Measurements from ENCODE around the gene MGLL.

The MGLL gene

GRCh38 chr3:127739347-127740135 lies 82.8 kb downstream of the MGLL start:
- TF ChIP-seq EZH2 (optimal IDR thresholded peaks at IDR 0.05; ENCODE audit: low read depth, low read length) (no peak), CTCF (IDR thresholded peaks at IDR 0.05; ENCODE audit: low read length) (no peak)
- H3K4me3 ChIP-seq (ENCODE audit: low read length) = no peak overlapping the region
- H3F3A ChIP-seq (ENCODE audit: insufficient read depth, low read length) = peaks cover 14% of the 10 kb centered on the region
- H3K4me2 ChIP-seq (ENCODE audit: low read depth, low read length) = no peak overlapping the region
- no peaks in the 10 kb centered on the region for H4K20me1 ChIP-seq (ENCODE audit: insufficient read depth, low read length)
- no peak for DNase-seq
- H3K36me3 ChIP-seq (replicated peaks; ENCODE audit: insufficient read depth, low read length) = no peaks in the 10 kb centered on the region
- H3K9ac ChIP-seq (ENCODE audit: low read length) = no peak overlapping the region
- H3K9me2 ChIP-seq (replicated peaks; ENCODE audit: insufficient read depth, low read length) = no peaks in the 10 kb centered on the region
- no peak overlapping the region for H2AFZ ChIP-seq (ENCODE audit: low read length)
- peaks cover 28% of the 10 kb centered on the region for H3K4me1 ChIP-seq (ENCODE audit: low read length)
- H3K9me3 ChIP-seq (replicated peaks; ENCODE audit: insufficient read depth, low read length) = no peaks in the 10 kb centered on the region
- no peaks in the 10 kb centered on the region for H3K27me3 ChIP-seq (replicated peaks; ENCODE audit: insufficient read depth, low read length)
- H3K79me2 ChIP-seq (ENCODE audit: low read length) = peaks cover 12% of the 10 kb centered on the region
- H3K27ac ChIP-seq (ENCODE audit: low read length) = no peak overlapping the region

- Histone ChIP-seq H3K27me3 (replicated peaks; ENCODE audit: insufficient read depth, low read length) (no peaks in the 10 kb centered on the region), H3K79me2 (ENCODE audit: low read length) (peaks cover 24% of the 10 kb centered on the region), H3F3A (ENCODE audit: insufficient read depth, low read length) (peaks cover 14% of the 10 kb centered on the region), H3K9me2 (replicated peaks; ENCODE audit: insufficient read depth, low read length) (no peaks in the 10 kb centered on the region), H3K27ac (ENCODE audit: low read length) (no peak overlapping the region), H3K9ac (ENCODE audit: low read length) (no peak overlapping the region), H3K36me3 (replicated peaks; ENCODE audit: insufficient read depth, low read length) (no peaks in the 10 kb centered on the region), H4K20me1 (ENCODE audit: insufficient read depth, low read length) (no peaks in the 10 kb centered on the region), H3K4me2 (ENCODE audit: low read depth, low read length) (no peak overlapping the region), H3K4me1 (ENCODE audit: low read length) (peaks cover 34% of the 10 kb centered on the region), H3K4me3 (ENCODE audit: low read length) (no peak overlapping the region), H3K9me3 (replicated peaks; ENCODE audit: insufficient read depth, low read length) (no peaks in the 10 kb centered on the region), H2AFZ (ENCODE audit: low read length) (peak overlapping the region; percentile 54)
- TF ChIP-seq CTCF (IDR thresholded peaks at IDR 0.05; ENCODE audit: low read length) (no peak), EZH2phosphoT487 (IDR thresholded peaks at IDR 0.05; ENCODE audit: low read length) (no peak), EZH2 (optimal IDR thresholded peaks at IDR 0.05; ENCODE audit: low read depth, low read length) (no peak)
- DNase-seq = no peak
Measured at GRCh38 chr3:127738192-127738840, 84.0 kb downstream of the MGLL start.

GRCh38 chr3:127736801-127737539 lies 85.3 kb downstream of the MGLL start:
- no peaks in the 10 kb centered on the region for H3K36me3 ChIP-seq (replicated peaks; ENCODE audit: insufficient read depth, low read length)
- H3K4me2 ChIP-seq (ENCODE audit: low read depth, low read length) = peak overlapping the region; percentile 94; the same call in 1 of the 2 replicates
- peak overlapping the region; percentile 76; the same call in 1 of the 2 replicates for H3K27ac ChIP-seq (ENCODE audit: low read length)
- DNase-seq = no peak
- H3K9me2 ChIP-seq (replicated peaks; ENCODE audit: insufficient read depth, low read length) = no peaks in the 10 kb centered on the region
- no peak overlapping the region for H2AFZ ChIP-seq (ENCODE audit: low read length)
- H3K9me3 ChIP-seq (replicated peaks; ENCODE audit: insufficient read depth, low read length) = no peaks in the 10 kb centered on the region
- no peak for TF ChIP-seq EZH2 (optimal IDR thresholded peaks at IDR 0.05; ENCODE audit: low read depth, low read length)
- H3K4me1 ChIP-seq (ENCODE audit: low read length) = peaks cover 34% of the 10 kb centered on the region
- no peak overlapping the region for H3K4me3 ChIP-seq (ENCODE audit: low read length)
- no peaks in the 10 kb centered on the region for H4K20me1 ChIP-seq (ENCODE audit: insufficient read depth, low read length)
- no peak overlapping the region for H3K9ac ChIP-seq (ENCODE audit: low read length)
- H3F3A ChIP-seq (ENCODE audit: insufficient read depth, low read length) = peaks cover 14% of the 10 kb centered on the region
- no peaks in the 10 kb centered on the region for H3K27me3 ChIP-seq (replicated peaks; ENCODE audit: insufficient read depth, low read length)
- peaks cover 27% of the 10 kb centered on the region for H3K79me2 ChIP-seq (ENCODE audit: low read length)

All from MM.1S (cell line).